Tibial nerve (tissue), 4 donors: ENCODE measurements around the gene PRKCZ.

ENCODE experiments used
- CTCF ChIP-seq, 5 experiments: fragments of 200-600 bp in 3 of 5; fragments of 450-650 bp in 2 of 5; sonication (generic) in 3 of 5; IDR thresholded peaks; one replicate each; pipeline ENCODE4 v1.5.1; 2016 to 2019; ENCODE audit warnings: antibody characterized with exemption in 5 of 5, mild to moderate bottlenecking in 3 of 5, moderate library complexity in 2 of 5
- EP300 ChIP-seq, 2 donors: sonication (generic); formaldehyde crosslinking; IDR thresholded peaks; one replicate each; pipeline ENCODE4 v1.6.1; 2017; ENCODE audit warnings: antibody characterized with exemption in 2 of 2, mild to moderate bottlenecking in 1 of 2
- POLR2A ChIP-seq, 2 donors: fragments of 450-650 bp; IDR thresholded peaks; one replicate each; pipeline ENCODE4 v1.6.1; 2017; ENCODE audit warnings: antibody characterized with exemption in 2 of 2, mild to moderate bottlenecking in 2 of 2, moderate library complexity in 2 of 2

GRCh38 chr1:2072891-2073290 lies 22.7 kb downstream of the PRKCZ start:
- TF ChIP-seq CTCF (IDR thresholded peaks at IDR 0.05) (no peak), EP300 (IDR thresholded peaks at IDR 0.05) (no peak), POLR2A (IDR thresholded peaks at IDR 0.05) (no peak)
